ENCODE data around the gene IGHMBP2. TPM values are rescaled to one million over a fixed set of nuclear protein-coding genes. Genes with fewer than 3 reads are reported as not detected.

IGHMBP2 gene
- total RNA-seq, 1 experiment from 2014 or later = 24.0 TPM

DNA sequence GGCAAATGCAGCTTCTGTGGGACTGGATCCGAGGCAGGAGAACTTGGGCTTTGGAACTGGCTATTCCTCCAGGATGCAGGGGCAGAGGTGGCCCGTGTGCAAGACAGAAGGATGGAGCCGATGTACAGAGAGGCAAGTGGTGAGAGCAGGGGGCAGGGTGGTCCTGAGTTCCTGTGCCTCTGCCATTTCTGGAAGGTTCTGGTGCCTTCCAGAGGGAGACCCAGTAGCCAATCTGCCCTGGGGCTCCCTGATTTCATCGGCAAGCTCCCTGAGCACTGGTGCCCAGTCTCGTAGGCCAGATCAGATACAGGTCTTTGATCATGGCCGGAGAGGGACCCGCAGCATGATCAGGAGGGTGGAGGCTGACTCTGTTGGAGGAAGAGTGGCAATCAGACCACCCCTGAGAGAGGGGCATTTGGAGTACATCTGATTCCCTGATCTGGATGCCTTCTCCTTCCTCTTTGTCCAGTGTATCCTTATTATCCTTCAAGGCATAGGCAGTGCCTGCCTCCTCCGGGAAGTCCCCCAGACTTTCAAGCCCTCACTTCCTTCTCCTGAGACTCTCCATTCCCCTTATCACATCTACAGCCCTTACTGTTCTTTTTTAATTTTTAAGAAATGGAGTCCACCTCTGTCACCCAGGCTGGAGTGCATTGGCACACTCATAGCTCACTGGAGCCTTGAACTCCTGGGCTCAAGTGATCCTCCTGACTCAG is 67.4 kb downstream of the IGHMBP2 start:
- Histone ChIP-seq H3K79me1 (ENCODE audit: insufficient read depth, low read depth, low read length, poor library complexity, severe bottlenecking) (no peaks in the 10 kb centered on the region), H4K20me1 (ENCODE audit: control insufficient read depth, insufficient read depth, insufficient read length) (no peaks in the 10 kb centered on the region), H3K14ac (ENCODE audit: insufficient read depth, low read length) (no peak overlapping the region), H2BK15ac (ENCODE audit: low read depth, low read length) (no peak overlapping the region), H3K27ac (ENCODE audit: insufficient read length, low read depth, low read length) (no peak overlapping the region), H2BK5ac (ENCODE audit: insufficient read length, low read length) (no peak overlapping the region), H3K23ac (ENCODE audit: insufficient read length, low read depth, low read length) (no peak overlapping the region), H3K9ac (ENCODE audit: extremely low read depth, insufficient read length, low read length) (no peak overlapping the region), H3K4ac (ENCODE audit: low read depth, low read length) (no peak overlapping the region), H3K18ac (ENCODE audit: insufficient read length, low read depth, low read length) (no peak overlapping the region), H2AK5ac (ENCODE audit: insufficient read length, low read length) (no peak overlapping the region), H4K5ac (ENCODE audit: insufficient read length, low read depth, low read length) (no peak overlapping the region), H2BK120ac (ENCODE audit: low read depth, low read length, poor library complexity, severe bottlenecking) (no peak overlapping the region), H2AFZ (ENCODE audit: low read length) (no peak overlapping the region), H3K4me1 (ENCODE audit: insufficient read depth, low read length) (no peaks in the 10 kb centered on the region), H4K91ac (ENCODE audit: insufficient read length, low read depth, low read length) (no peak overlapping the region), H3K56ac (ENCODE audit: insufficient read length, low read depth, low read length) (no peak overlapping the region), H3K23me2 (ENCODE audit: insufficient read length, low read depth, low read length, poor library complexity, severe bottlenecking) (peaks cover 2% of the 10 kb centered on the region), H3K79me2 (ENCODE audit: insufficient read depth, low read length) (no peaks in the 10 kb centered on the region), H3K4me2 (ENCODE audit: insufficient read depth, insufficient read length, low read length) (no peak overlapping the region), H4K8ac (replicated peaks; ENCODE audit: insufficient read length, low read depth, low read length) (no peak overlapping the region), H3K27me3 (ENCODE audit: insufficient read depth, low read length) (no peaks in the 10 kb centered on the region), H2BK20ac (ENCODE audit: low read depth, low read length, poor library complexity, severe bottlenecking) (no peak overlapping the region), H2BK12ac (ENCODE audit: insufficient read length, low read depth, low read length) (no peak overlapping the region), H3T11ph (ENCODE audit: low read length) (no peak overlapping the region), H3K9me3 (ENCODE audit: control insufficient read depth, low read depth, low read length) (no peaks in the 10 kb centered on the region)
- H3K4me1 Mint-ChIP-seq = peaks cover 4 to 5% of the 10 kb centered on the region in 2 experiments; a peak in 2 of 4 replicates
- H3K27ac Mint-ChIP-seq = no peak overlapping the region
- no peak overlapping the region for H3K4me3 Mint-ChIP-seq
- H3K36me3 Mint-ChIP-seq (ENCODE audit: insufficient read depth in 1 of 3, low read depth in 3 of 3) = peaks cover 0 to 10% (median 0%) of the 10 kb centered on the region in 3 experiments; a peak in 3 of 7 replicates
- peaks cover 11% of the 10 kb centered on the region for H3K27me3 Mint-ChIP-seq (ENCODE audit: low read depth)
- TF ChIP-seq, protein P1, sequence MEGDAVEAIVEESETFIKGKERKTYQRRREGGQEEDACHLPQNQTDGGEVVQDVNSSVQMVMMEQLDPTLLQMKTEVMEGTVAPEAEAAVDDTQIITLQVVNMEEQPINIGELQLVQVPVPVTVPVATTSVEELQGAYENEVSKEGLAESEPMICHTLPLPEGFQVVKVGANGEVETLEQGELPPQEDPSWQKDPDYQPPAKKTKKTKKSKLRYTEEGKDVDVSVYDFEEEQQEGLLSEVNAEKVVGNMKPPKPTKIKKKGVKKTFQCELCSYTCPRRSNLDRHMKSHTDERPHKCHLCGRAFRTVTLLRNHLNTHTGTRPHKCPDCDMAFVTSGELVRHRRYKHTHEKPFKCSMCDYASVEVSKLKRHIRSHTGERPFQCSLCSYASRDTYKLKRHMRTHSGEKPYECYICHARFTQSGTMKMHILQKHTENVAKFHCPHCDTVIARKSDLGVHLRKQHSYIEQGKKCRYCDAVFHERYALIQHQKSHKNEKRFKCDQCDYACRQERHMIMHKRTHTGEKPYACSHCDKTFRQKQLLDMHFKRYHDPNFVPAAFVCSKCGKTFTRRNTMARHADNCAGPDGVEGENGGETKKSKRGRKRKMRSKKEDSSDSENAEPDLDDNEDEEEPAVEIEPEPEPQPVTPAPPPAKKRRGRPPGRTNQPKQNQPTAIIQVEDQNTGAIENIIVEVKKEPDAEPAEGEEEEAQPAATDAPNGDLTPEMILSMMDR (conservative IDR thresholded peaks at IDR 0.05) = no peak
- peak; percentile 20 for DNase-seq
- peaks cover 5 to 10% of the 10 kb centered on the region in 2 experiments; a peak in 4 of 5 replicates for H3K9me3 Mint-ChIP-seq
- WGBS (ENCODE audit: extremely low coverage, insufficient read length, low lambda C conversion rate) = no CpG with 5 or more reads among the region's 8 CpGs
